Upper lobe of left lung (tissue), 4 donors: ENCODE data around the gene MLC1.

Source experiments
- EP300 ChIP-seq, 4 donors: sonication (generic); formaldehyde crosslinking; IDR thresholded peaks; one replicate each; pipeline ENCODE4 v1.5.1; 2017; ENCODE audit warnings: antibody characterized with exemption in 4 of 4, control low read depth in 2 of 4
- POLR2A ChIP-seq, 4 donors: fragments of 450-650 bp; IDR thresholded peaks; one replicate each; pipeline ENCODE4 v1.5.1; 2016 to 2017; ENCODE audit warnings: antibody characterized with exemption in 4 of 4, mild to moderate bottlenecking in 2 of 4
- TF ChIP-seq, protein P1 (sequence below), 6 experiments: fragments of 450-650 bp in 4 of 6; fragments of 200-600 bp in 2 of 6; sonication (generic) in 2 of 6; IDR thresholded peaks; one replicate each; pipeline ENCODE4 v1.5.1; 2016 to 2019; ENCODE audit warnings: antibody characterized with exemption in 6 of 6

DNA sequence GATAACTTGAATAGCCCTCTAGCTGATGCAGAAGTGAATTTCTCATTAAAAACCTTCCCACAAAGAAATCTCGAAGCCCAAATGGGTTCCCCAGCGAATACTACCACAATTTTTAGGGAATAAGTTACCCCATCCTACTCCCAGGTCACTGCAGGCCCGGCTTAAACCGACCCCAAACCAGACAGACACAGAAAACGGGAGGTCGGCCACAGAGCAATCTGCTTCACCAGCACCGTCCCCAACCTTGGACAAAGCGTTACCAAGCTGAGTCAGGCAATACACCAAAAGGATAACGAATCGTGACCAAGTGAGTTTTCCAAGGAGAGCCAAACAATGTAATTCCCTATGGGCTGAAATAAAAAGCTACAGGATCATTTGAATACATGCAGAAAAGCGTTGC lies 4.0 kb upstream of the MLC1 start:
- TF ChIP-seq, protein P1, sequence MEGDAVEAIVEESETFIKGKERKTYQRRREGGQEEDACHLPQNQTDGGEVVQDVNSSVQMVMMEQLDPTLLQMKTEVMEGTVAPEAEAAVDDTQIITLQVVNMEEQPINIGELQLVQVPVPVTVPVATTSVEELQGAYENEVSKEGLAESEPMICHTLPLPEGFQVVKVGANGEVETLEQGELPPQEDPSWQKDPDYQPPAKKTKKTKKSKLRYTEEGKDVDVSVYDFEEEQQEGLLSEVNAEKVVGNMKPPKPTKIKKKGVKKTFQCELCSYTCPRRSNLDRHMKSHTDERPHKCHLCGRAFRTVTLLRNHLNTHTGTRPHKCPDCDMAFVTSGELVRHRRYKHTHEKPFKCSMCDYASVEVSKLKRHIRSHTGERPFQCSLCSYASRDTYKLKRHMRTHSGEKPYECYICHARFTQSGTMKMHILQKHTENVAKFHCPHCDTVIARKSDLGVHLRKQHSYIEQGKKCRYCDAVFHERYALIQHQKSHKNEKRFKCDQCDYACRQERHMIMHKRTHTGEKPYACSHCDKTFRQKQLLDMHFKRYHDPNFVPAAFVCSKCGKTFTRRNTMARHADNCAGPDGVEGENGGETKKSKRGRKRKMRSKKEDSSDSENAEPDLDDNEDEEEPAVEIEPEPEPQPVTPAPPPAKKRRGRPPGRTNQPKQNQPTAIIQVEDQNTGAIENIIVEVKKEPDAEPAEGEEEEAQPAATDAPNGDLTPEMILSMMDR (IDR thresholded peaks at IDR 0.05), result no peak
- no peak for TF ChIP-seq POLR2A (IDR thresholded peaks at IDR 0.05)
- no peak for TF ChIP-seq EP300 (IDR thresholded peaks at IDR 0.05)
